A673 (cell line): Measurements from ENCODE around the gene CD69. TPM values are rescaled to one million over a fixed set of nuclear protein-coding genes. Genes with fewer than 3 reads are reported as not detected.

Experiments used
- Bru-seq: library from RNA; stranded (reverse); fragments of 400-500 nt; gene quantifications from one replicate; lab custom pipeline; 2021; lab: Mats Ljungman, UMichigan
- BruChase-seq, 2 experiments: library from RNA; stranded (reverse); fragments of 400-500 nt; gene quantifications; one replicate each; lab custom pipeline; 2021; lab: Mats Ljungman, UMichigan
- BruUV-seq: library from RNA; stranded (reverse); fragments of 400-500 nt; replicated peaks from 2 replicates; lab custom pipeline; 2021; lab: Mats Ljungman, UMichigan
- CTCF ChIA-PET: fragments of 300-600 bp; sonication (Branson Sonifier 250); formaldehyde crosslinking; loops from one replicate; lab custom pipeline; 2022; ENCODE audit warnings: antibody characterized with exemption; lab: Charles Lee
- POLR2A ChIA-PET: fragments of 300-600 bp; sonication (Branson Sonifier 250); formaldehyde crosslinking; loops from one replicate; lab custom pipeline; 2022; ENCODE audit warnings: antibody characterized with exemption; ENCODE audit not compliant: low non-redundant PET; lab: Charles Lee
- DNase-seq: peaks from one replicate; pipeline ENCODE4 v3.0.0-alpha.2; 2015; ENCODE audit warnings: low spot score
- H3K27ac ChIP-seq: fragments of 200-600 bp; sonication (generic); 2 replicates; pipeline ENCODE4 v1.5.1; 2016; ENCODE audit warnings: mixed run types, low read depth, mild to moderate bottlenecking, mixed read lengths, antibody characterized with exemption, low read length; ENCODE audit not compliant: poor library complexity, severe bottlenecking
- H3K27me3 ChIP-seq: fragments of 200-600 bp; sonication (generic); replicated peaks from 2 replicates; pipeline ENCODE4 v1.6.1; 2017; ENCODE audit warnings: mixed run types, low read depth, mild to moderate bottlenecking, mixed read lengths, antibody characterized with exemption, low read length; ENCODE audit not compliant: insufficient read depth, poor library complexity
- H3K36me3 ChIP-seq: fragments of 200-600 bp; sonication (generic); 2 replicates; pipeline ENCODE4 v1.6.1; 2016; ENCODE audit warnings: mixed run types, mild to moderate bottlenecking, mixed read lengths, antibody characterized with exemption, low read length; ENCODE audit not compliant: insufficient read depth, poor library complexity, severe bottlenecking
- H3K4me1 ChIP-seq: fragments of 200-600 bp; sonication (generic); 2 replicates; pipeline ENCODE4 v1.6.1; 2017; ENCODE audit warnings: mixed run types, mild to moderate bottlenecking, mixed read lengths, antibody characterized with exemption, low read length; ENCODE audit not compliant: insufficient read depth, poor library complexity, severe bottlenecking
- H3K4me3 ChIP-seq: fragments of 200-600 bp; sonication (generic); 2 replicates; pipeline ENCODE4 v1.5.1; 2016; ENCODE audit warnings: low read depth, mixed run types, mild to moderate bottlenecking, mixed read lengths, low read length; ENCODE audit not compliant: poor library complexity, severe bottlenecking
- H3K9me3 ChIP-seq: fragments of 200-600 bp; sonication (generic); 2 replicates; pipeline ENCODE4 v1.6.1; 2016; ENCODE audit warnings: mixed run types, low read depth, mild to moderate bottlenecking, mixed read lengths, antibody characterized with exemption, low read length; ENCODE audit not compliant: poor library complexity, severe bottlenecking
- EZH2 ChIP-seq: fragments of 200-600 bp; sonication (generic); IDR thresholded peaks from 2 replicates; pipeline ENCODE4 v1.6.1; 2017; ENCODE audit warnings: borderline replicate concordance, low read depth, mild to moderate bottlenecking, mixed read lengths, antibody characterized with exemption, low read length; ENCODE audit not compliant: poor library complexity, severe bottlenecking
- intact Hi-C: fragments of 100-400 bp; cut with micrococcal nuclease; formaldehyde crosslinking; loops from one replicate; pipeline ENCODE4 v1.10.0; 2022; ENCODE audit not compliant: unreplicated experiment
- long read RNA-seq: library from polyadenylated mRNA; stranded (forward); transcript quantifications from one replicate; pipeline ENCODE4 v2.0.0, GENCODE V29; 2022
- total RNA-seq: library from RNA; stranded (reverse); gene quantifications from 2 replicates; pipeline ENCODE4 v1.2.3, GENCODE V29; 2021
- TF ChIP-seq, protein P1 (sequence below): fragments of 300-800, 200-600 bp; sonication (generic); conservative IDR thresholded peaks from 2 replicates; pipeline ENCODE4 v1.5.1; 2017; ENCODE audit warnings: low read depth, mild to moderate bottlenecking, antibody characterized with exemption, low read length, moderate library complexity, mixed read lengths

Gene CD69
- total RNA-seq: 0.26 TPM in 1 of 2 replicates, not detected in the other
- percentile 20 among the genes with signal in this experiment for Bru-seq, nascent RNA
- not detected for BruChase-seq, experiment 1, labeled RNA remaining after a 2-hour chase
- percentile 13 among the genes with signal in this experiment for BruChase-seq, experiment 2, labeled RNA remaining after a 6-hour chase
- long read RNA-seq: 0 reads

DNA sequence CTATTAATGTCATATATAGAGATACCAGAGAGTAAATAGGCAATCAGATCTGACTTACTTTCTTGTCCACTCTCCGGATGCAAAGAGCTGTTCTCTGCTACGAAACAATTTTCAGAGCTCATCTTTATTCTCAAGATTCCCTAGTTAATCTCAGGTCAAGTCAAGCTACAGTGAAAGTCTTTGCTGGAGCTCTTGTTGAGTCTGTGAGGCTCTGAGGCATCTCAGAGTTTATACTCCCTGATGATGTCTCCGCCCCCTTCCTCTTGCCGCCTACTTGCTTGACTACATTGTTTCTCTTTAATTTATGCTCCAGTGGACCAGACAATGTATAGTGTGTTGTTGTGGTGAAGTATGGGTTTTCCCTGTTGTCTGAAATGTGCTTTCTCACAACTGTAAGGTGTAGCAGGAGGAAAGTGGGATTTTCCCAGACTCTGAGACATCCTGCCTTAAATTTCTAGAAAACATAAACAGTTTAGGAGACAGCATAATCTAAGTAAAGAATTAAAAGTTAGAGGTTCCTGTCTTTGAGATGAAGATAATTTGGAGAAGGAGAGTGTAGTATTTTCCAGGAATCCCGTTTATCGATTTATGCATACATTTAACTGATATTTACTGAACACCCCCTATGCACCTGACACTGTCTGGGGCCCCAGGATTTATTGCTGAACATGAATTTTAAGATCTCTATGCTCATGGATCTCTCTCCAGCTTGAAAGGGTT lies at the start of gene CD69:
CD69 (minus strand) TSS at position 203 of the 720 bp plus-strand sequence; CDS start at position 122, 81 bp downstream.
- peak; percentile 47 for DNase-seq
- no TSS peak for BruUV-seq

DNA sequence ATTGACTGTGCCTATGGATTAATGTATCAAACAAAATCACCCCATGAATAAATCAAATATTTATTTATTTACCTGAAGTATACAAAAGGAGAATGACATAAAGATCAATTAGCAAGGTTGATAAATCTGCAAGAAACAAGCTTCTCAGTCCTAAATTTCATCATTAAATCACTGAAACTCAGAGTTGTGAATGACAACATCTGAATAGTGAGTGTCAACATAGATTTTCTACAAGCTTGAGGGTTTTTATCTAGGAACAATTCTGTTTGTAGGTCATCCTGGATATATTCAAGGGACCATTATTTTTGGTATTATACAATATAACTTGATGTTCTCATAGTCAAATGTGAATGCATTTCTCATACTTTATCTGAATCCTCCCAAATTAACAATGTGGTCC lies 49.2 kb upstream of the CD69 start:
- no TSS peak for BruUV-seq
- H3K27ac ChIP-seq: no peak overlapping the region
- H3K4me3 ChIP-seq: no peak overlapping the region
- CTCF ChIA-PET: no interaction called here
- no peaks in the 10 kb centered on the region for H3K9me3 ChIP-seq
- TF ChIP-seq, protein P1, sequence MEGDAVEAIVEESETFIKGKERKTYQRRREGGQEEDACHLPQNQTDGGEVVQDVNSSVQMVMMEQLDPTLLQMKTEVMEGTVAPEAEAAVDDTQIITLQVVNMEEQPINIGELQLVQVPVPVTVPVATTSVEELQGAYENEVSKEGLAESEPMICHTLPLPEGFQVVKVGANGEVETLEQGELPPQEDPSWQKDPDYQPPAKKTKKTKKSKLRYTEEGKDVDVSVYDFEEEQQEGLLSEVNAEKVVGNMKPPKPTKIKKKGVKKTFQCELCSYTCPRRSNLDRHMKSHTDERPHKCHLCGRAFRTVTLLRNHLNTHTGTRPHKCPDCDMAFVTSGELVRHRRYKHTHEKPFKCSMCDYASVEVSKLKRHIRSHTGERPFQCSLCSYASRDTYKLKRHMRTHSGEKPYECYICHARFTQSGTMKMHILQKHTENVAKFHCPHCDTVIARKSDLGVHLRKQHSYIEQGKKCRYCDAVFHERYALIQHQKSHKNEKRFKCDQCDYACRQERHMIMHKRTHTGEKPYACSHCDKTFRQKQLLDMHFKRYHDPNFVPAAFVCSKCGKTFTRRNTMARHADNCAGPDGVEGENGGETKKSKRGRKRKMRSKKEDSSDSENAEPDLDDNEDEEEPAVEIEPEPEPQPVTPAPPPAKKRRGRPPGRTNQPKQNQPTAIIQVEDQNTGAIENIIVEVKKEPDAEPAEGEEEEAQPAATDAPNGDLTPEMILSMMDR: no peak
- no peak for TF ChIP-seq EZH2
- intact Hi-C loops: loop anchor here (5.0 kb wide), 2 partner anchors 58 to 332 kb away; no protein-coding TSS in a partner anchor
- POLR2A ChIA-PET: no interaction called here
- peaks cover 3% of the 10 kb centered on the region for H3K27me3 ChIP-seq
- no peak for DNase-seq
- H3K36me3 ChIP-seq: no peaks in the 10 kb centered on the region
- peaks cover 5% of the 10 kb centered on the region for H3K4me1 ChIP-seq

More for the DNA sequence above, at the start of gene CD69:
- no peaks in the 10 kb centered on the region for H3K27me3 ChIP-seq
- no peaks in the 10 kb centered on the region for H3K9me3 ChIP-seq
- CTCF ChIA-PET: interaction anchor here (0.5 kb wide), 1 partner anchor 49 kb away, joined by 3 read pairs; no protein-coding TSS in a partner anchor
- peaks cover 9% of the 10 kb centered on the region for H3K4me1 ChIP-seq
- POLR2A ChIA-PET: no interaction called here
- TF ChIP-seq, protein P1: no peak
- no peak for TF ChIP-seq EZH2
- H3K36me3 ChIP-seq: no peaks in the 10 kb centered on the region
- no peak within 1 kb of the TSS for H3K27ac ChIP-seq
- H3K4me3 ChIP-seq: no peak within 1 kb of the TSS
- intact Hi-C loops: no loop called here

- DNase-seq: no peak
- Histone ChIP-seq H3K4me1 (peaks cover 5% of the 10 kb centered on the region), H3K9me3 (no peaks in the 10 kb centered on the region), H3K36me3 (no peaks in the 10 kb centered on the region), H3K27ac (no peak overlapping the region), H3K27me3 (peaks cover 3% of the 10 kb centered on the region), H3K4me3 (no peak overlapping the region)
- TF ChIP-seq, protein P1: no peak
- no peak for TF ChIP-seq EZH2
- BruUV-seq: no TSS peak
- intact Hi-C loops: no loop called here
- CTCF ChIA-PET: no interaction called here
- POLR2A ChIA-PET: no interaction called here
Observed at GRCh38 chr12:9809338-9809737, 48.6 kb upstream of the CD69 start.
